Muscle of leg (tissue), 11 donors: ENCODE data around the gene ZBTB20. TPM values are rescaled to one million over a fixed set of nuclear protein-coding genes. Genes with fewer than 3 reads are reported as not detected.

Experiments used
- DNase-seq: peaks from one replicate; pipeline ENCODE4 v3.0.0; 2013
- H3K27ac ChIP-seq: one replicate; pipeline ENCODE4 v1.5.1; 2013; ENCODE audit warnings: mild to moderate bottlenecking, low read length, control low read depth
- H3K27me3 ChIP-seq: one replicate; pipeline ENCODE4 v1.6.1; 2013; ENCODE audit warnings: low read length; ENCODE audit not compliant: control insufficient read depth, insufficient read depth
- H3K36me3 ChIP-seq: one replicate; pipeline ENCODE4 v1.6.1; 2013; ENCODE audit warnings: low read length; ENCODE audit not compliant: control insufficient read depth, insufficient read depth
- H3K4me1 ChIP-seq: one replicate; pipeline ENCODE4 v1.6.1; 2013; ENCODE audit warnings: low read length; ENCODE audit not compliant: control insufficient read depth, insufficient read depth
- H3K4me3 ChIP-seq: one replicate; pipeline ENCODE4 v1.5.1; 2013; ENCODE audit warnings: low read length, control low read depth
- H3K9me3 ChIP-seq: replicated peaks from 2 replicates; pipeline ENCODE4 v1.6.1; 2013; ENCODE audit warnings: low read depth, low read length; ENCODE audit not compliant: control insufficient read depth
- WGBS: methylation state at CpG from one replicate; pipeline ENCODE4 v1.1.5; 2013; ENCODE audit warnings: missing lambda C conversion rate; ENCODE audit not compliant: insufficient coverage; 5-methylcytosine and 5-hydroxymethylcytosine counted together
- polyA plus RNA-seq, 8 donors: library from polyadenylated mRNA; unstranded; fragments of 120-200 nt; gene quantifications; one replicate each; pipeline versions ENCODE4 v1.2.1 to v1.2.3, GENCODE V29; 2013; ENCODE audit warnings: inconsistent platforms in 1 of 8, low replicate concordance in 1 of 8; ENCODE audit not compliant: insufficient read length in 8 of 8, insufficient read depth in 1 of 8
- total RNA-seq: library from RNA; stranded (reverse); fragments of 120-200 nt; gene quantifications from one replicate; pipeline ENCODE4 v1.2.4, GENCODE V29; 2013

ZBTB20 gene
- total and polyA plus RNA-seq, 9 donors, result 1.0 to 16.6 (median 2.8) TPM

GRCh38 chr3:114284644-114285043 lies 862.4 kb downstream of the ZBTB20 start:
- no peaks in the 10 kb centered on the region for H3K9me3 ChIP-seq
- no CpG with 5 or more reads among the region's 1 CpG for WGBS

More at GRCh38 chr3:114284644-114285043, 862.4 kb downstream of the ZBTB20 start:
- Histone ChIP-seq H3K4me1 (no peaks in the 10 kb centered on the region), H3K27ac (no peak overlapping the region), H3K4me3 (no peak overlapping the region), H3K27me3 (no peaks in the 10 kb centered on the region), H3K36me3 (no peaks in the 10 kb centered on the region)
- DNase-seq, result no peak
